IMR-90 (cell line): Measurements from ENCODE around the gene PPM1H. TPM values are rescaled to one million over a fixed set of nuclear protein-coding genes. Genes with fewer than 3 reads are reported as not detected.
"Not testable (repeated sequence)": the region's sequence is repeated elsewhere in the genome, so short reads cannot be mapped to it uniquely, and the experiment has no call there.

Source experiments
- ATAC-seq: fragments of 200-7000 bp; cut with Tn5 transposase; 2 replicates; pipeline ENCODE4 v1.9.1; 2020; ENCODE audit warnings: low read depth, mild to moderate bottlenecking, moderate library complexity
- BruUV-seq: library from RNA; stranded (reverse); fragments of 400-500 nt; replicated peaks from 2 replicates; lab custom pipeline; 2021; lab: Mats Ljungman, UMichigan
- CTCF ChIA-PET: fragments of 300-600 bp; formaldehyde crosslinking; extraction: SDS; loops from one replicate; lab custom pipeline; 2021; ENCODE audit warnings: antibody characterized with exemption; lab: Yijun Ruan, JAX
- POLR2A ChIA-PET: fragments of 300-600 bp; sonication (Branson Sonifier 250); formaldehyde crosslinking; loops from one replicate; lab custom pipeline; 2022; ENCODE audit warnings: antibody characterized with exemption; ENCODE audit not compliant: unreplicated experiment; lab: Charles Lee
- DNase-seq: peaks from one replicate; pipeline ENCODE4 v3.0.0; 2013
- H2AFZ ChIP-seq: replicated peaks from 2 replicates; pipeline ENCODE3; 2013; ENCODE audit warnings: low read length, mild to moderate bottlenecking; ENCODE audit not compliant: poor library complexity
- H2AK5ac ChIP-seq: 2 replicates; pipeline ENCODE4 v1.6.1; 2013; ENCODE audit warnings: low read depth, low read length, inconsistent platforms
- H2AK9ac ChIP-seq: replicated peaks from 2 replicates; pipeline ENCODE3; 2013; ENCODE audit warnings: mild to moderate bottlenecking, low read depth, low read length, moderate library complexity; ENCODE audit not compliant: poor library complexity
- H2BK120ac ChIP-seq: 2 replicates; pipeline ENCODE4 v1.6.1; 2013; ENCODE audit warnings: low read depth, low read length, inconsistent platforms
- H2BK15ac ChIP-seq: 3 replicates; pipeline ENCODE4 v1.6.1; 2013; ENCODE audit warnings: low read depth, low read length, inconsistent platforms
- H2BK20ac ChIP-seq: 2 replicates; pipeline ENCODE4 v1.6.1; 2013; ENCODE audit warnings: low read depth, mild to moderate bottlenecking, inconsistent platforms, low read length, moderate library complexity
- H2BK5ac ChIP-seq: 2 replicates; pipeline ENCODE4 v1.6.1; 2013; ENCODE audit warnings: mild to moderate bottlenecking, low read depth, low read length, inconsistent platforms; ENCODE audit not compliant: poor library complexity, severe bottlenecking
- H3K14ac ChIP-seq: replicated peaks from 2 replicates; pipeline ENCODE4 v1.6.1; 2013; ENCODE audit warnings: low read depth, low read length, inconsistent platforms
- H3K18ac ChIP-seq: 2 replicates; pipeline ENCODE4 v1.6.1; 2013; ENCODE audit warnings: low read depth, low read length, control low read depth
- H3K23ac ChIP-seq: 2 replicates; pipeline ENCODE4 v1.6.1; 2013; ENCODE audit warnings: low read depth, low read length, inconsistent platforms
- H3K27ac ChIP-seq: 2 replicates; pipeline ENCODE4 v1.5.1; 2013; ENCODE audit warnings: mild to moderate bottlenecking, control low read depth, low read length; ENCODE audit not compliant: insufficient read depth
- H3K27me3 ChIP-seq: 2 replicates; pipeline ENCODE4 v1.6.1; 2013; ENCODE audit warnings: low read length; ENCODE audit not compliant: control insufficient read depth, insufficient read depth
- H3K36me3 ChIP-seq: 2 replicates; pipeline ENCODE4 v1.6.1; 2013; ENCODE audit warnings: low read length, mixed read lengths; ENCODE audit not compliant: control insufficient read depth, insufficient read depth
- H3K4ac ChIP-seq: 2 replicates; pipeline ENCODE4 v1.6.1; 2013; ENCODE audit warnings: low read depth, low read length, inconsistent platforms
- H3K4me1 ChIP-seq: 2 replicates; pipeline ENCODE4 v1.6.1; 2013; ENCODE audit warnings: low read length, mixed read lengths; ENCODE audit not compliant: control insufficient read depth, insufficient read depth
- H3K4me2 ChIP-seq: 2 replicates; pipeline ENCODE4 v1.6.1; 2013; ENCODE audit warnings: low read depth, mild to moderate bottlenecking, control low read depth, low read length, moderate library complexity
- H3K4me3 ChIP-seq: 2 replicates; pipeline ENCODE4 v1.5.1; 2013; ENCODE audit warnings: low read depth, mild to moderate bottlenecking, control low read depth, low read length, moderate library complexity; ENCODE audit not compliant: insufficient read depth
- H3K56ac ChIP-seq: 2 replicates; pipeline ENCODE4 v1.6.1; 2013; ENCODE audit warnings: low read length, inconsistent platforms; ENCODE audit not compliant: insufficient read depth; ENCODE audit errors: extremely low read depth
- H3K79me1 ChIP-seq, 2 experiments: 2 replicates each; pipeline ENCODE4 v1.6.1; 2013; ENCODE audit warnings: low read length in 2 of 2, inconsistent platforms in 1 of 2, low read depth in 1 of 2
- H3K9ac ChIP-seq: 2 replicates; pipeline ENCODE4 v1.6.1; 2013; ENCODE audit warnings: low read depth, low read length, control low read depth
- H3K9me1 ChIP-seq: 2 replicates; pipeline ENCODE4 v1.6.1; 2013; ENCODE audit warnings: low read length, inconsistent platforms; ENCODE audit not compliant: insufficient read depth
- H3K9me3 ChIP-seq: 2 replicates; pipeline ENCODE4 v1.6.1; 2013; ENCODE audit warnings: low read length; ENCODE audit not compliant: control insufficient read depth, insufficient read depth
- H4K20me1 ChIP-seq: 2 replicates; pipeline ENCODE4 v1.6.1; 2013; ENCODE audit warnings: low read length, inconsistent platforms; ENCODE audit not compliant: insufficient read depth
- H4K5ac ChIP-seq: 2 replicates; pipeline ENCODE4 v1.6.1; 2013; ENCODE audit warnings: mild to moderate bottlenecking, low read depth, low read length, control low read depth
- H4K8ac ChIP-seq, 2 experiments: 2 replicates each; pipeline ENCODE4 v1.6.1; 2013; ENCODE audit warnings: low read depth in 2 of 2, low read length in 2 of 2, control low read depth in 1 of 2, inconsistent platforms in 1 of 2
- H4K91ac ChIP-seq: 2 replicates; pipeline ENCODE4 v1.6.1; 2013; ENCODE audit warnings: low read depth, low read length, inconsistent platforms; ENCODE audit not compliant: insufficient read depth
- whole genome bisulfite sequencing, 2 experiments: methylation state at CpG; one replicate each; pipeline versions ENCODE4 v1.1.5 to v1.1.7; 2013; ENCODE audit warnings: missing lambda C conversion rate in 2 of 2; ENCODE audit not compliant: insufficient read length in 1 of 2; ENCODE audit errors: extremely low coverage in 2 of 2; 5-methylcytosine and 5-hydroxymethylcytosine counted together
- dilution Hi-C: fragments of 300-500 bp; cut with HindIII; formaldehyde crosslinking; loops from one replicate; pipeline ENCODE4 v1.14.3; 2018; ENCODE audit warnings: low sequenced_read_pairs; ENCODE audit not compliant: unreplicated experiment
- in situ Hi-C: fragments of 300-500 bp; cut with MboI; formaldehyde crosslinking; loops from 3 replicates; pipeline ENCODE4 v1.14.3; 2019; ENCODE audit warnings: low sequenced_read_pairs, inconsistent platforms, mixed read lengths
- intact Hi-C: fragments of 100-400 bp; cut with micrococcal nuclease; formaldehyde crosslinking; loops from 2 replicates; pipeline ENCODE4 v1.10.0; 2022
- polyA plus RNA-seq, 3 experiments: library from polyadenylated mRNA; depleted of rRNA; stranded (reverse); fragments of >200 nt; gene quantifications; 2 replicates each; pipeline ENCODE4 v1.2.3, GENCODE V29; 2012; ENCODE audit warnings: low replicate concordance in 1 of 3
- total RNA-seq: library from RNA; depleted of rRNA; stranded (reverse); fragments of >200 nt; gene quantifications from 2 replicates; pipeline ENCODE4 v1.2.3, GENCODE V29; 2012

PPM1H gene
- total and polyA plus RNA-seq, 2 of the 4 experiments (the other 2 are of a cell fraction): 0.14 to 0.18 TPM

DNA sequence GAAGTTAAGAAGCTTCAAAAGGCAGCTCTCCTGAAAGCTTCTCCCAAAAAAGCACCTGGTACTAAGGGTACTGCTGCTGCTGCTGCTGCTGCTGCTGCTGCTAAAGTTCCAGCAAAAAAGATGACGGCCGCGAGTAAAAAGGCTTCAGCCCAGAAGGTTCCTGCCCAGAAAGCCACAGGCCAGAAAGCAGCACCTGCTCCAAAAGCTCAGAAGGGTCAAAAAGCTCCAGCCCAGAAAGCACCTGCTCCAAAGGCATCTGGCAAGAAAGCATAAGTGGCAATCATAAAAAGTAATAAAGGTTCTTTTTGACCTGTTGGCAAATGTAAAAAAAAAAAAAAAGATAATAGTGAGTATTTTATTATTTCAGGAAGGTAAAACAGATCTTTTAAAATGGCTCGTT is 30.8 kb upstream of the PPM1H start:
- H2BK15ac ChIP-seq, CTCF ChIA-PET, H3K18ac ChIP-seq, ATAC-seq, intact Hi-C loops, H2AFZ ChIP-seq, H3K27ac ChIP-seq, H3K4ac ChIP-seq, H4K91ac ChIP-seq, H2BK5ac ChIP-seq, H2AK9ac ChIP-seq, H2BK120ac ChIP-seq, H3K4me3 ChIP-seq, H3K14ac ChIP-seq, POLR2A ChIA-PET, H3K4me2 ChIP-seq, H3K9me1 ChIP-seq, H3K36me3 ChIP-seq, H3K9ac ChIP-seq, H2AK5ac ChIP-seq, H4K8ac ChIP-seq, H3K79me1 ChIP-seq, H2BK20ac ChIP-seq, H4K5ac ChIP-seq, H3K23ac ChIP-seq, H4K20me1 ChIP-seq, H3K9me3 ChIP-seq, BruUV-seq, DNase-seq, H3K56ac ChIP-seq, dilution Hi-C loops, in situ Hi-C loops, H3K4me1 ChIP-seq, H3K27me3 ChIP-seq: not testable (repeated sequence)
- no CpG with 5 or more reads among the region's 4 CpGs for WGBS, 2 experiments

DNA sequence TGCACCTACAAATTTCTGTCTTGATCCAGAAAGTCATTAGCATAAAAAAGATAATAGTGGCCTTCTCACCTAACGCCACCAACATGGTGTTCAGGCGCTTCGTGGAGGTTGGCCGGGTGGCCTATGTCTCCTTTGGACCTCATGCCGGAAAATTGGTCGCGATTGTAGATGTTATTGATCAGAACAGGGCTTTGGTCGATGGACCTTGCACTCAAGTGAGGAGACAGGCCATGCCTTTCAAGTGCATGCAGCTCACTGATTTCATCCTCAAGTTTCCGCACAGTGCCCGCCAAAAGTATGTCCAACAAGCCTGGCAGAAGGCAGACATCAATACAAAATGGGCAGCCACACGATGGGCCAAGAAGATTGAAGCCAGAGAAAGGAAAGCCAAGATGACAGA is 30.3 kb upstream of the PPM1H start:
- H3K23ac ChIP-seq, H3K4me3 ChIP-seq, H3K9me1 ChIP-seq, POLR2A ChIA-PET, H4K5ac ChIP-seq, H4K8ac ChIP-seq, H2BK20ac ChIP-seq, H3K18ac ChIP-seq, H3K79me1 ChIP-seq, CTCF ChIA-PET, H3K4ac ChIP-seq, DNase-seq, H3K9ac ChIP-seq, H2BK15ac ChIP-seq, H3K4me1 ChIP-seq, ATAC-seq, H2AFZ ChIP-seq, H3K9me3 ChIP-seq, H2BK120ac ChIP-seq, H3K27ac ChIP-seq, H3K4me2 ChIP-seq, BruUV-seq, H4K20me1 ChIP-seq, H4K91ac ChIP-seq, H2AK5ac ChIP-seq, H2BK5ac ChIP-seq, dilution Hi-C loops, H3K36me3 ChIP-seq, in situ Hi-C loops, H3K27me3 ChIP-seq, H3K56ac ChIP-seq, intact Hi-C loops, H2AK9ac ChIP-seq, H3K14ac ChIP-seq: not testable (repeated sequence)
- WGBS, 2 experiments: 65% methylated on average over 6 of the region's 11 CpGs; no CpG with 5 or more reads in 1 of the 2 experiments
